ENCODE results near the gene TTYH3.

GRCh38 chr7:2689343-2689847, 57.6 kb downstream of the TTYH3 start:
- no peak for TF ChIP-seq CTCF (optimal IDR thresholded peaks at IDR 0.05 in 1 of 3, IDR thresholded peaks at IDR 0.05 in 1 of 3, conservative IDR thresholded peaks at IDR 0.05 in 1 of 3; ENCODE audit: extremely low read depth in 1 of 3, insufficient read depth in 2 of 3, low read length in 3 of 3)
- no peak for TF ChIP-seq EZH2 (IDR thresholded peaks at IDR 0.05; ENCODE audit: low read length)
